GM12878 (cell line): ENCODE results near the gene DEGS2. TPM values are rescaled to one million over a fixed set of nuclear protein-coding genes. Genes with fewer than 3 reads are reported as not detected.

Source experiments
- ATAC-seq: fragments of 200-7000 bp; cut with Tn5 transposase; 3 replicates; pipeline ENCODE4 v1.9.1; 2020; ENCODE audit warnings: mild to moderate bottlenecking, moderate library complexity
- BruUV-seq: library from RNA; stranded (reverse); fragments of 400-500 nt; replicated peaks from 2 replicates; lab custom pipeline; 2021; lab: Mats Ljungman, UMichigan
- CTCF ChIA-PET: fragments of 300-600 bp; sonication (Branson Sonifier 250); formaldehyde crosslinking; extraction: SDS; loops from one replicate; lab custom pipeline; 2021; ENCODE audit warnings: inconsistent platforms; lab: Yijun Ruan, JAX
- POLR2A ChIA-PET: fragments of 350-600 bp; formaldehyde crosslinking; extraction: SDS; loops from one replicate; lab custom pipeline; 2021; ENCODE audit warnings: inconsistent platforms; lab: Charles Lee
- RAD21 ChIA-PET: fragments of 300-600 bp; sonication (Branson Sonifier 250); formaldehyde crosslinking; loops from one replicate; lab custom pipeline; 2023; ENCODE audit warnings: antibody characterized with exemption; ENCODE audit not compliant: unreplicated experiment; lab: Charles Lee
- SMC1A ChIA-PET: fragments of 300-600 bp; sonication (Branson Sonifier 250); formaldehyde crosslinking; loops from one replicate; lab custom pipeline; 2023; ENCODE audit not compliant: unreplicated experiment, uncharacterized antibody; lab: Charles Lee
- DNase-seq: peaks from one replicate; pipeline ENCODE4 v3.0.0-alpha.2; 2011; ENCODE audit warnings: low read depth, low spot score
- FAIRE-seq: peaks from 3 replicates; lab custom pipeline; 2011; peaks lifted over from hg19 to GRCh38; lab: Jason Lieb, UNC
- H2AFZ ChIP-seq: 2 replicates; pipeline ENCODE4 v1.6.0; 2011; ENCODE audit warnings: low read depth, low read length, control low read depth; ENCODE audit not compliant: control insufficient read depth
- H3K27ac ChIP-seq: 2 replicates; pipeline ENCODE4 v1.5.1; 2011; ENCODE audit warnings: control low read depth; ENCODE audit not compliant: control insufficient read depth, insufficient read depth
- H3K27me3 ChIP-seq, 2 experiments: replicated peaks in 1 of 2; 2 replicates each; pipeline versions ENCODE4 v1.6.0 to v1.6.1; 2011; ENCODE audit warnings: low read length in 1 of 2; ENCODE audit not compliant: control insufficient read depth in 2 of 2, insufficient read depth in 2 of 2
- H3K36me3 ChIP-seq, 2 experiments: 2 replicates each; pipeline ENCODE4 v1.5.1; 2011; ENCODE audit warnings: low read length in 1 of 2; ENCODE audit not compliant: control insufficient read depth in 2 of 2, insufficient read depth in 2 of 2
- H3K4me1 ChIP-seq: 2 replicates; pipeline ENCODE4 v1.6.1; 2011; ENCODE audit warnings: mild to moderate bottlenecking, low read length, moderate library complexity, mixed read lengths; ENCODE audit not compliant: control insufficient read depth, insufficient read depth
- H3K4me2 ChIP-seq: 2 replicates; pipeline ENCODE4 v1.6.0; 2011; ENCODE audit warnings: control low read depth; ENCODE audit not compliant: control insufficient read depth, insufficient read depth
- H3K4me3 ChIP-seq: fragments of 200-600 bp; sonication (generic); 2 replicates; pipeline ENCODE4 v1.5.1; 2016
- H3K79me2 ChIP-seq: 2 replicates; pipeline ENCODE4 v1.6.0; 2011; ENCODE audit warnings: low read length; ENCODE audit not compliant: control insufficient read depth, insufficient read depth
- H3K9ac ChIP-seq: 2 replicates; pipeline ENCODE4 v1.8.0; 2011; ENCODE audit warnings: low read length, control low read depth, mixed read lengths; ENCODE audit not compliant: control insufficient read depth, insufficient read depth
- H3K9me3 ChIP-seq: replicated peaks from 3 replicates; pipeline ENCODE4 v1.5.1; 2011; ENCODE audit warnings: mild to moderate bottlenecking, low read length; ENCODE audit not compliant: control insufficient read depth, insufficient read depth
- H4K20me1 ChIP-seq: 2 replicates; pipeline ENCODE4 v1.6.0; 2011; ENCODE audit not compliant: control insufficient read depth, insufficient read depth
- BCL3 ChIP-seq: IDR thresholded peaks from 2 replicates; pipeline ENCODE4 v1.6.1; 2011; ENCODE audit warnings: borderline replicate concordance, low read depth, mild to moderate bottlenecking, moderate library complexity, low read length; ENCODE audit not compliant: insufficient read depth, poor library complexity, severe bottlenecking
- EED ChIP-seq: sonication (generic); IDR thresholded peaks from 2 replicates; pipeline ENCODE4 v1.6.1; 2016; ENCODE audit warnings: antibody characterized with exemption, low read depth
- HDAC2 ChIP-seq: fragments of 200-600 bp; sonication (generic); IDR thresholded peaks from 2 replicates; pipeline ENCODE4 v1.6.1; 2017
- JUND ChIP-seq: IDR thresholded peaks from 2 replicates; pipeline ENCODE4 v1.6.1; 2012; ENCODE audit warnings: low read depth, mild to moderate bottlenecking, low read length, improper control_type of control experiment, moderate library complexity
- KAT2A ChIP-seq: conservative IDR thresholded peaks from 2 replicates; pipeline ENCODE4 v1.6.1; 2011; ENCODE audit warnings: low read depth, low read length; ENCODE audit not compliant: control insufficient read depth
- SMAD1 ChIP-seq: fragments of 450-650 bp; IDR thresholded peaks from 2 replicates; pipeline ENCODE4 v1.6.1; 2018; ENCODE audit warnings: mild to moderate bottlenecking, low read depth; ENCODE audit not compliant: partially characterized antibody
- YBX1 ChIP-seq: fragments of 450-650 bp; IDR thresholded peaks from 2 replicates; pipeline ENCODE4 v1.6.1; 2016; ENCODE audit warnings: antibody characterized with exemption
- WGBS: methylation state at CpG from one replicate; pipeline ENCODE4 v1.1.6; 2016; ENCODE audit warnings: low lambda C conversion rate; ENCODE audit not compliant: insufficient replicate concordance, insufficient coverage; ENCODE audit errors: missing lambda C conversion rate; 5-methylcytosine and 5-hydroxymethylcytosine counted together
- in situ Hi-C: fragments of 300-500 bp; cut with MboI; formaldehyde crosslinking; loops from 9 replicates; pipeline ENCODE4 v1.14.3; 2018; ENCODE audit warnings: mixed read lengths
- intact Hi-C: fragments of 100-400 bp; cut with micrococcal nuclease; formaldehyde crosslinking; loops from one replicate; pipeline ENCODE4 v1.14.2; 2022; ENCODE audit not compliant: unreplicated experiment
- polyA plus RNA-seq, 11 experiments: library from polyadenylated mRNA; depleted of rRNA in 4 of 11; unstranded in 6 of 11; stranded (reverse) in 5 of 11; fragments of >200 nt; fragmentation: Nextera tagmentation in 4 of 11; fragmentation: Illumina TruSeq in 1 of 11; extraction: Ambion mirVana in 4 of 11; extraction: Trizol in 1 of 11; gene quantifications; 1 replicate in 1 of 11; 2 replicates in 10 of 11; pipeline versions ENCODE4 v1.2.1 to v1.2.3, GENCODE V29; 2011 to 2016; ENCODE audit warnings: inconsistent platforms in 2 of 11, missing spikeins in 2 of 11, low read depth in 1 of 11
- total RNA-seq, 4 experiments: library from RNA; depleted of rRNA in 3 of 4; stranded (reverse); fragments of >200 nt in 3 of 4; fragmentation: Illumina TruSeq in 1 of 4; extraction: Trizol in 1 of 4; gene quantifications; 2 replicates each; pipeline versions ENCODE4 v1.2.1 to v1.2.3, GENCODE V29; 2013 to 2021
- TF ChIP-seq, protein P1 (sequence below): fragments of 450-650 bp; IDR thresholded peaks from 2 replicates; pipeline ENCODE4 v1.6.1; 2016; ENCODE audit warnings: mild to moderate bottlenecking
- TF ChIP-seq, protein P2 (sequence below): fragments of 450-650 bp; IDR thresholded peaks from 2 replicates; pipeline ENCODE4 v1.6.1; 2017; ENCODE audit warnings: mild to moderate bottlenecking, moderate library complexity
- TF ChIP-seq, protein P3 (sequence below): IDR thresholded peaks from 2 replicates; pipeline ENCODE4 v1.6.1; 2012; ENCODE audit warnings: mild to moderate bottlenecking, low read depth, low read length
- TF ChIP-seq, protein P4 (sequence below): IDR thresholded peaks from 2 replicates; pipeline ENCODE4 v1.6.1; 2012; ENCODE audit warnings: low read depth, low read length, improper control_type of control experiment

The DEGS2 gene
- total and polyA plus RNA-seq, 10 of the 15 experiments (the other 5 are each of a cell fraction or from before 2014, with no cell fraction given) = 0.01 to 2.5 (median 0.45) TPM; not detected in 1

- FAIRE-seq = no peak
- peaks cover 11% of the 10 kb centered on the region for H3K4me1 ChIP-seq
- no TSS peak for BruUV-seq
- no peak for TF ChIP-seq BCL3
- no peak for TF ChIP-seq HDAC2
- TF ChIP-seq, protein P1, sequence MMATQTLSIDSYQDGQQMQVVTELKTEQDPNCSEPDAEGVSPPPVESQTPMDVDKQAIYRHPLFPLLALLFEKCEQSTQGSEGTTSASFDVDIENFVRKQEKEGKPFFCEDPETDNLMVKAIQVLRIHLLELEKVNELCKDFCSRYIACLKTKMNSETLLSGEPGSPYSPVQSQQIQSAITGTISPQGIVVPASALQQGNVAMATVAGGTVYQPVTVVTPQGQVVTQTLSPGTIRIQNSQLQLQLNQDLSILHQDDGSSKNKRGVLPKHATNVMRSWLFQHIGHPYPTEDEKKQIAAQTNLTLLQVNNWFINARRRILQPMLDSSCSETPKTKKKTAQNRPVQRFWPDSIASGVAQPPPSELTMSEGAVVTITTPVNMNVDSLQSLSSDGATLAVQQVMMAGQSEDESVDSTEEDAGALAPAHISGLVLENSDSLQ = no peak
- TF ChIP-seq, protein P2, sequence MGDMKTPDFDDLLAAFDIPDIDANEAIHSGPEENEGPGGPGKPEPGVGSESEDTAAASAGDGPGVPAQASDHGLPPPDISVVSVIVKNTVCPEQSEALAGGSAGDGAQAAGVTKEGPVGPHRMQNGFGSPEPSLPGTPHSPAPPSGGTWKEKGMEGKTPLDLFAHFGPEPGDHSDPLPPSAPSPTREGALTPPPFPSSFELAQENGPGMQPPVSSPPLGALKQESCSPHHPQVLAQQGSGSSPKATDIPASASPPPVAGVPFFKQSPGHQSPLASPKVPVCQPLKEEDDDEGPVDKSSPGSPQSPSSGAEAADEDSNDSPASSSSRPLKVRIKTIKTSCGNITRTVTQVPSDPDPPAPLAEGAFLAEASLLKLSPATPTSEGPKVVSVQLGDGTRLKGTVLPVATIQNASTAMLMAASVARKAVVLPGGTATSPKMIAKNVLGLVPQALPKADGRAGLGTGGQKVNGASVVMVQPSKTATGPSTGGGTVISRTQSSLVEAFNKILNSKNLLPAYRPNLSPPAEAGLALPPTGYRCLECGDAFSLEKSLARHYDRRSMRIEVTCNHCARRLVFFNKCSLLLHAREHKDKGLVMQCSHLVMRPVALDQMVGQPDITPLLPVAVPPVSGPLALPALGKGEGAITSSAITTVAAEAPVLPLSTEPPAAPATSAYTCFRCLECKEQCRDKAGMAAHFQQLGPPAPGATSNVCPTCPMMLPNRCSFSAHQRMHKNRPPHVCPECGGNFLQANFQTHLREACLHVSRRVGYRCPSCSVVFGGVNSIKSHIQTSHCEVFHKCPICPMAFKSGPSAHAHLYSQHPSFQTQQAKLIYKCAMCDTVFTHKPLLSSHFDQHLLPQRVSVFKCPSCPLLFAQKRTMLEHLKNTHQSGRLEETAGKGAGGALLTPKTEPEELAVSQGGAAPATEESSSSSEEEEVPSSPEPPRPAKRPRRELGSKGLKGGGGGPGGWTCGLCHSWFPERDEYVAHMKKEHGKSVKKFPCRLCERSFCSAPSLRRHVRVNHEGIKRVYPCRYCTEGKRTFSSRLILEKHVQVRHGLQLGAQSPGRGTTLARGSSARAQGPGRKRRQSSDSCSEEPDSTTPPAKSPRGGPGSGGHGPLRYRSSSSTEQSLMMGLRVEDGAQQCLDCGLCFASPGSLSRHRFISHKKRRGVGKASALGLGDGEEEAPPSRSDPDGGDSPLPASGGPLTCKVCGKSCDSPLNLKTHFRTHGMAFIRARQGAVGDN = no peak
- no peak for TF ChIP-seq SMAD1
- TF ChIP-seq YBX1 = no peak
- TF ChIP-seq, protein P3, sequence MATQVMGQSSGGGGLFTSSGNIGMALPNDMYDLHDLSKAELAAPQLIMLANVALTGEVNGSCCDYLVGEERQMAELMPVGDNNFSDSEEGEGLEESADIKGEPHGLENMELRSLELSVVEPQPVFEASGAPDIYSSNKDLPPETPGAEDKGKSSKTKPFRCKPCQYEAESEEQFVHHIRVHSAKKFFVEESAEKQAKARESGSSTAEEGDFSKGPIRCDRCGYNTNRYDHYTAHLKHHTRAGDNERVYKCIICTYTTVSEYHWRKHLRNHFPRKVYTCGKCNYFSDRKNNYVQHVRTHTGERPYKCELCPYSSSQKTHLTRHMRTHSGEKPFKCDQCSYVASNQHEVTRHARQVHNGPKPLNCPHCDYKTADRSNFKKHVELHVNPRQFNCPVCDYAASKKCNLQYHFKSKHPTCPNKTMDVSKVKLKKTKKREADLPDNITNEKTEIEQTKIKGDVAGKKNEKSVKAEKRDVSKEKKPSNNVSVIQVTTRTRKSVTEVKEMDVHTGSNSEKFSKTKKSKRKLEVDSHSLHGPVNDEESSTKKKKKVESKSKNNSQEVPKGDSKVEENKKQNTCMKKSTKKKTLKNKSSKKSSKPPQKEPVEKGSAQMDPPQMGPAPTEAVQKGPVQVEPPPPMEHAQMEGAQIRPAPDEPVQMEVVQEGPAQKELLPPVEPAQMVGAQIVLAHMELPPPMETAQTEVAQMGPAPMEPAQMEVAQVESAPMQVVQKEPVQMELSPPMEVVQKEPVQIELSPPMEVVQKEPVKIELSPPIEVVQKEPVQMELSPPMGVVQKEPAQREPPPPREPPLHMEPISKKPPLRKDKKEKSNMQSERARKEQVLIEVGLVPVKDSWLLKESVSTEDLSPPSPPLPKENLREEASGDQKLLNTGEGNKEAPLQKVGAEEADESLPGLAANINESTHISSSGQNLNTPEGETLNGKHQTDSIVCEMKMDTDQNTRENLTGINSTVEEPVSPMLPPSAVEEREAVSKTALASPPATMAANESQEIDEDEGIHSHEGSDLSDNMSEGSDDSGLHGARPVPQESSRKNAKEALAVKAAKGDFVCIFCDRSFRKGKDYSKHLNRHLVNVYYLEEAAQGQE = no peak
- TF ChIP-seq, protein P4, sequence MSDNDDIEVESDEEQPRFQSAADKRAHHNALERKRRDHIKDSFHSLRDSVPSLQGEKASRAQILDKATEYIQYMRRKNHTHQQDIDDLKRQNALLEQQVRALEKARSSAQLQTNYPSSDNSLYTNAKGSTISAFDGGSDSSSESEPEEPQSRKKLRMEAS = no peak
- TF ChIP-seq KAT2A = no peak
- TF ChIP-seq EED = no peak
- no peak for TF ChIP-seq JUND
- H3K36me3 ChIP-seq = no peaks in the 10 kb centered on the region
- H4K20me1 ChIP-seq = no peaks in the 10 kb centered on the region
- H3K4me2 ChIP-seq = no peak overlapping the region
- DNase-seq = no peak
- ChIA-PET CTCF (interaction anchor here (4.4 kb wide), 1 partner anchor 208 kb away, joined by 42 read pairs; no protein-coding TSS in a partner anchor), SMC1A (no interaction called here), POLR2A (no interaction called here), RAD21 (interaction anchor here (0.7 kb wide), 1 partner anchor 132 kb away, joined by 3 read pairs; no protein-coding TSS in a partner anchor)
- ATAC-seq = no peak
- H3K9ac ChIP-seq = no peak overlapping the region
- no peaks in the 10 kb centered on the region for H3K27me3 ChIP-seq
- H3K79me2 ChIP-seq = no peaks in the 10 kb centered on the region
- in situ Hi-C loops = no loop called here
- no peak overlapping the region for H2AFZ ChIP-seq
- no peaks in the 10 kb centered on the region for H3K9me3 ChIP-seq
- WGBS = 30% methylated on average over 1 of the region's 1 CpG
- H3K4me3 ChIP-seq = no peak overlapping the region
- intact Hi-C loops = loop anchor here (5.0 kb wide), 1 partner anchor 83 kb away; no protein-coding TSS in a partner anchor
- no peak overlapping the region for H3K27ac ChIP-seq
Measured at GRCh38 chr14:100190126-100190525, 30.7 kb upstream of the DEGS2 start.
